SU-DHL-6 (cell line): ENCODE results near the gene TGFB2.

ENCODE experiments used
- EZH2phosphoT487 ChIP-seq: fragments of 200-600 bp; sonication (generic), shearing (Covaris generic); conservative IDR thresholded peaks from 2 replicates; pipeline ENCODE4 v1.6.1; 2018; ENCODE audit warnings: mild to moderate bottlenecking, antibody characterized with exemption, low read length, moderate library complexity, mixed read lengths
- TF ChIP-seq, protein P1 (sequence below): fragments of 200-600 bp; sonication (generic); IDR thresholded peaks from one replicate; pipeline ENCODE4 v1.5.1; 2017; ENCODE audit warnings: antibody characterized with exemption, mild to moderate bottlenecking, low read length, moderate library complexity; ENCODE audit not compliant: insufficient read depth, poor library complexity, severe bottlenecking

DNA sequence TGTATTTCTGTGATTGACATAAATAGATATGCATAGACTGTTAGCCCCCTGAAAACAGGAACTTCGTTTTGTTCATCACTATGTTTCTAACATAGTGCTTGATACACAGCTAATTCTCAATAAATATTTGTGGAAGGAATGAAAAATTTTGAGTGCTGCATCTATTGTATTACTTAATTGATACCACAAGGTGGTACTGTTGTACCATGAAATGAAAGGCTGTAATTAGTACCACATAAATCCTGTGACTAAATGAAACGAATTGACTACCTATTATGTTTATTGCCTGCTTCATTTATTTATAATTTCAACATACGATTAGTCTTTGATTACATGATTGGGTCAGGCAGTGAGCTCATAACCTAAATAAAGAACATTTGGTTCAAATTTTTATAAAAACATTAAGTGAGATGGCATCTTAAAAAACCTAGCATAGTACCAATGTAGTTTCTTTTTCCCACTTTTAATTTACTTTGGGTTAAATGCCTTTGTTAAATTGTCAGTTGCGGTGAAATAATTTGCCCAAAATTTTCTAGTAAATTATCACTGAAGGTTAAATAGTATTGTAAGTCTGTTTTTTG is 15.0 kb upstream of the TGFB2 start:
- TF ChIP-seq, protein P1, sequence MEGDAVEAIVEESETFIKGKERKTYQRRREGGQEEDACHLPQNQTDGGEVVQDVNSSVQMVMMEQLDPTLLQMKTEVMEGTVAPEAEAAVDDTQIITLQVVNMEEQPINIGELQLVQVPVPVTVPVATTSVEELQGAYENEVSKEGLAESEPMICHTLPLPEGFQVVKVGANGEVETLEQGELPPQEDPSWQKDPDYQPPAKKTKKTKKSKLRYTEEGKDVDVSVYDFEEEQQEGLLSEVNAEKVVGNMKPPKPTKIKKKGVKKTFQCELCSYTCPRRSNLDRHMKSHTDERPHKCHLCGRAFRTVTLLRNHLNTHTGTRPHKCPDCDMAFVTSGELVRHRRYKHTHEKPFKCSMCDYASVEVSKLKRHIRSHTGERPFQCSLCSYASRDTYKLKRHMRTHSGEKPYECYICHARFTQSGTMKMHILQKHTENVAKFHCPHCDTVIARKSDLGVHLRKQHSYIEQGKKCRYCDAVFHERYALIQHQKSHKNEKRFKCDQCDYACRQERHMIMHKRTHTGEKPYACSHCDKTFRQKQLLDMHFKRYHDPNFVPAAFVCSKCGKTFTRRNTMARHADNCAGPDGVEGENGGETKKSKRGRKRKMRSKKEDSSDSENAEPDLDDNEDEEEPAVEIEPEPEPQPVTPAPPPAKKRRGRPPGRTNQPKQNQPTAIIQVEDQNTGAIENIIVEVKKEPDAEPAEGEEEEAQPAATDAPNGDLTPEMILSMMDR = no peak
- TF ChIP-seq EZH2phosphoT487 = no peak
